ENCODE data around the gene PLD1.

GRCh38 chr3:171803044-171803443, 7.2 kb downstream of the PLD1 start:
- TF ChIP-seq CTCF (IDR thresholded peaks at IDR 0.05) (no peak), EZH2phosphoT487 (IDR thresholded peaks at IDR 0.05) (no peak)
